ENCODE measurements around the gene PRM3. TPM values are rescaled to one million over a fixed set of nuclear protein-coding genes. Genes with fewer than 3 reads are reported as not detected.

Gene PRM3
- total and polyA plus RNA-seq, 2 of the 8 experiments (the other 6 are each of a cell fraction or from before 2014, with no cell fraction given): not detected

- TF ChIP-seq CTCF (IDR thresholded peaks at IDR 0.05; ENCODE audit: control extremely low read depth in 1 of 3, insufficient read depth in 1 of 3, low read depth in 1 of 3, low read length in 3 of 3): no peak
These were observed 30.1 kb upstream of the PRM3 start (continued) for GRCh38 chr16:11303405-11304138.
